GM23338 (cell line): Measurements from ENCODE around the gene ADGRG6. TPM values are rescaled to one million over a fixed set of nuclear protein-coding genes. Genes with fewer than 3 reads are reported as not detected.

Experiments
- ATAC-seq: fragments of 200-7000 bp; cut with Tn5 transposase; 3 replicates; pipeline ENCODE4 v1.9.1; 2020
- DNase-seq: peaks from one replicate; pipeline ENCODE4 v3.0.0-alpha.2; 2015; ENCODE audit warnings: low spot score
- H2AFZ ChIP-seq: fragments of 200-600 bp; sonication (generic); 2 replicates; pipeline ENCODE4 v1.8.0; 2016; ENCODE audit warnings: antibody characterized with exemption, mild to moderate bottlenecking, moderate library complexity
- H3F3A ChIP-seq: fragments of 200-600 bp; sonication (generic); replicated peaks from 2 replicates; pipeline ENCODE4 v1.8.0; 2017; ENCODE audit warnings: antibody characterized with exemption, mixed run types, low read depth
- H3K27ac ChIP-seq: fragments of 200-600 bp; sonication (generic); 2 replicates; pipeline ENCODE4 v1.6.1; 2016; ENCODE audit warnings: low read depth
- H3K27me3 ChIP-seq: fragments of 200-600 bp; sonication (generic); 2 replicates; pipeline ENCODE4 v1.8.0; 2016; ENCODE audit warnings: mild to moderate bottlenecking, mixed run types, moderate library complexity; ENCODE audit not compliant: insufficient read depth
- H3K36me3 ChIP-seq: fragments of 200-600 bp; sonication (generic); 2 replicates; pipeline ENCODE4 v1.8.0; 2016; ENCODE audit warnings: mild to moderate bottlenecking; ENCODE audit not compliant: insufficient read depth
- H3K4me1 ChIP-seq: fragments of 200-600 bp; sonication (generic); 2 replicates; pipeline ENCODE4 v1.8.0; 2016; ENCODE audit warnings: mild to moderate bottlenecking, moderate library complexity; ENCODE audit not compliant: insufficient read depth
- H3K4me2 ChIP-seq: fragments of 200-600 bp; sonication (generic); 2 replicates; pipeline ENCODE4 v1.7.1; 2017; ENCODE audit warnings: mixed run types
- H3K4me3 ChIP-seq: fragments of 200-600 bp; sonication (generic); 2 replicates; pipeline ENCODE4 v1.6.1; 2016; ENCODE audit warnings: mixed run types
- H3K79me2 ChIP-seq: fragments of 200-600 bp; sonication (generic); replicated peaks from 2 replicates; pipeline ENCODE4 v1.8.0; 2017; ENCODE audit warnings: mild to moderate bottlenecking; ENCODE audit not compliant: insufficient read depth
- H3K9me2 ChIP-seq: fragments of 200-600 bp; sonication (generic); 2 replicates; pipeline ENCODE4 v1.8.0; 2017; ENCODE audit not compliant: insufficient read depth
- H4K20me1 ChIP-seq: fragments of 200-600 bp; sonication (generic); replicated peaks from 2 replicates; pipeline ENCODE4 v1.8.0; 2017; ENCODE audit warnings: mild to moderate bottlenecking; ENCODE audit not compliant: insufficient read depth
- H3K27ac Mint-ChIP-seq: 2 replicates; pipeline ENCODE4 v1.8.0; 2020; ENCODE audit warnings: inconsistent platforms, mild to moderate bottlenecking, moderate library complexity, mixed read lengths
- H3K27me3 Mint-ChIP-seq: 3 replicates; pipeline ENCODE4 v1.8.0; 2022; ENCODE audit warnings: low read depth, mild to moderate bottlenecking, moderate library complexity, mixed read lengths, inconsistent platforms; ENCODE audit not compliant: insufficient read depth, poor library complexity
- H3K36me3 Mint-ChIP-seq: 3 replicates; pipeline ENCODE4 v1.8.0; 2021; ENCODE audit warnings: low read depth, mild to moderate bottlenecking, inconsistent platforms, moderate library complexity, mixed read lengths
- H3K4me1 Mint-ChIP-seq: 3 replicates; pipeline ENCODE4 v1.8.0; 2020; ENCODE audit warnings: mild to moderate bottlenecking, inconsistent platforms, mixed read lengths
- H3K4me3 Mint-ChIP-seq: 3 replicates; pipeline ENCODE4 v1.8.0; 2021; ENCODE audit warnings: moderate library complexity, mild to moderate bottlenecking, inconsistent platforms, mixed read lengths
- H3K9me3 Mint-ChIP-seq: 3 replicates; pipeline ENCODE4 v1.8.0; 2020; ENCODE audit warnings: moderate library complexity, mild to moderate bottlenecking, inconsistent platforms, mixed read lengths
- CREB1 ChIP-seq: fragments of 250-450 bp; sonication (Bioruptor Pico); IDR thresholded peaks from 2 replicates; pipeline ENCODE4 v1.5.0; 2020; ENCODE audit warnings: low read depth, mild to moderate bottlenecking, moderate library complexity
- ETS1 ChIP-seq: IDR thresholded peaks from 2 replicates; pipeline ENCODE4 v1.6.1; 2016; ENCODE audit warnings: antibody characterized with exemption
- EZH2 ChIP-seq: fragments of 200-600 bp; sonication (generic); IDR thresholded peaks from one replicate; pipeline ENCODE4 v1.8.0; 2017; ENCODE audit warnings: antibody characterized with exemption, mild to moderate bottlenecking, low read depth; ENCODE audit not compliant: unreplicated experiment
- EZH2phosphoT487 ChIP-seq: fragments of 200-600 bp; sonication (generic); IDR thresholded peaks from one replicate; pipeline ENCODE4 v1.8.1; 2018; ENCODE audit warnings: antibody characterized with exemption; ENCODE audit not compliant: unreplicated experiment
- JUNB ChIP-seq: IDR thresholded peaks from one replicate; pipeline ENCODE4 v1.6.1; 2016; ENCODE audit warnings: antibody characterized with exemption; ENCODE audit not compliant: unreplicated experiment
- NANOG ChIP-seq: IDR thresholded peaks from 2 replicates; pipeline ENCODE4 v1.6.1; 2016; ENCODE audit warnings: antibody characterized with exemption, borderline replicate concordance
- POLR2AphosphoS5 ChIP-seq: IDR thresholded peaks from 2 replicates; pipeline ENCODE4 v1.6.1; 2016; ENCODE audit warnings: antibody characterized with exemption, low read depth
- REST ChIP-seq: IDR thresholded peaks from one replicate; pipeline ENCODE4 v1.6.1; 2018; ENCODE audit warnings: antibody characterized with exemption; ENCODE audit not compliant: unreplicated experiment
- STAT1 ChIP-seq: IDR thresholded peaks from one replicate; pipeline ENCODE4 v1.6.1; 2016; ENCODE audit warnings: antibody characterized with exemption; ENCODE audit not compliant: unreplicated experiment
- ZNF114 ChIP-seq: fragments of 250-450 bp; sonication (Bioruptor Pico); IDR thresholded peaks from 2 replicates; pipeline ENCODE4 v1.5.0; 2020; ENCODE audit warnings: mild to moderate bottlenecking, moderate library complexity
- ZNF331 ChIP-seq: fragments of 250-450 bp; sonication (Bioruptor Pico); IDR thresholded peaks from 2 replicates; pipeline ENCODE4 v1.5.0; 2020; ENCODE audit warnings: low read depth, mild to moderate bottlenecking, moderate library complexity
- ZNF462 ChIP-seq: fragments of 250-450 bp; sonication (Bioruptor Pico); IDR thresholded peaks from 2 replicates; pipeline ENCODE4 v1.5.0; 2020; ENCODE audit warnings: mild to moderate bottlenecking, moderate library complexity
- polyA plus RNA-seq: library from polyadenylated mRNA; unstranded; fragments of >200 nt; fragmentation: Nextera tagmentation; extraction: Ambion mirVana; gene quantifications from 2 replicates; pipeline ENCODE4 v1.2.1, GENCODE V29; 2016
- total RNA-seq: library from RNA; depleted of rRNA; stranded (reverse); fragments of >200 nt; shearing (Covaris generic); gene quantifications from 2 replicates; pipeline ENCODE4 v1.2.3, GENCODE V29; 2014
- TF ChIP-seq, protein P1 (sequence below), 2 experiments: fragments of 200-600 bp in 1 of 2; sonication (generic) in 1 of 2; conservative IDR thresholded peaks; 2 replicates each; pipeline versions ENCODE4 v1.5.1 to v1.6.1; 2016 to 2017; ENCODE audit warnings: antibody characterized with exemption in 2 of 2, low read depth in 2 of 2, mild to moderate bottlenecking in 2 of 2, moderate library complexity in 1 of 2

ADGRG6 gene
- total and polyA plus RNA-seq, 2 experiments from 2014 or later, result 1.3 to 7.7 TPM

DNA sequence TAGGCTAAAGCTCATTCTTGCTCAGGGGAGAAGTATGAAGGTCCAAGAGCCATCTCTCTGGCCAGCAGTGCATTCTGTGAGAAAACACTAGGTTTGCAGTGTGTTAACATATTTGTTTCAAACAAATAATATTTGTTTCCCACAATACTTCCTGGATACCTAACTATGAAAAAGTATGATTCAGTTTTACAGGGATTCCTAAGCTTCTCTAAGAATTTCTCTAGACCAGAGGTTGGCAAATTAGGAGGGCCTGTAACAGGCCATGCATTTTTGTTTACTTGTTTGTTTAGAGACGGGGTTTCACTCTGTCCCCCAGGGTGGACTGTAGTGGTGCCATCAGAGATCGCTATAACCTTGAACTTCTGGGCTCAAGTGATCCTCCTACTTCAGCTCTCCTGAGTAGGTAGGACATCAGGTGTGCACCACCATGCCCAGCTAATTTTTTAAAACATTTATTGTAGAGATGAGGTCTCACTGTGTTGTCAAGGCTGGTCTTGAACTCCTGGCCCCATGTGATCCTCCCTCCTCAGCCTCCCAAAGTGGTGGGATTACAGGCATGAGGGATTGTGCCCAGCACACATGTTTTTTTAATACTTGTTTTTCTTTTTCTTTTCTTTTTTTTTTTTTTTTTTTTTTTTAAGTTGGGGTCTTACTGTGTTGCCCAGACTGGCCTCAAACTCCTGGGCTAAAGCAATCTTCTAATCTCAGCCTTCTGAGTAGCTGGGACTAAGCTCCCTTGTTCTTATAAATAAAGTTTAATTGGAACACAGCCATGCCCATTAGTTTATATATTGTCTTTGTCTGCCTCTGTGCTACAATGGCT lies 71.7 kb downstream of the ADGRG6 start:
- Histone ChIP-seq H3K36me3 (no peaks in the 10 kb centered on the region), H3K9me2 (no peaks in the 10 kb centered on the region), H3K79me2 (no peaks in the 10 kb centered on the region), H3K27ac (no peak overlapping the region), H4K20me1 (no peaks in the 10 kb centered on the region), H2AFZ (no peak overlapping the region), H3K4me3 (no peak overlapping the region), H3F3A (no peaks in the 10 kb centered on the region), H3K4me2 (no peak overlapping the region), H3K4me1 (peaks cover 12% of the 10 kb centered on the region), H3K27me3 (no peaks in the 10 kb centered on the region)
- Mint-ChIP-seq H3K4me1 (peaks cover 23% of the 10 kb centered on the region), H3K27ac (no peak overlapping the region), H3K9me3 (no peaks in the 10 kb centered on the region), H3K27me3 (no peaks in the 10 kb centered on the region), H3K36me3 (no peaks in the 10 kb centered on the region), H3K4me3 (no peak overlapping the region)
- TF ChIP-seq ZNF114 (no peak), POLR2AphosphoS5 (no peak), JUNB (no peak), ZNF462 (CRISPR knock-in tag) (no peak), CREB1 (no peak), REST (no peak), ETS1 (no peak), STAT1 (no peak), ZNF331 (CRISPR knock-in tag) (no peak), NANOG (no peak), EZH2phosphoT487 (no peak), EZH2 (no peak)
- TF ChIP-seq, protein P1, sequence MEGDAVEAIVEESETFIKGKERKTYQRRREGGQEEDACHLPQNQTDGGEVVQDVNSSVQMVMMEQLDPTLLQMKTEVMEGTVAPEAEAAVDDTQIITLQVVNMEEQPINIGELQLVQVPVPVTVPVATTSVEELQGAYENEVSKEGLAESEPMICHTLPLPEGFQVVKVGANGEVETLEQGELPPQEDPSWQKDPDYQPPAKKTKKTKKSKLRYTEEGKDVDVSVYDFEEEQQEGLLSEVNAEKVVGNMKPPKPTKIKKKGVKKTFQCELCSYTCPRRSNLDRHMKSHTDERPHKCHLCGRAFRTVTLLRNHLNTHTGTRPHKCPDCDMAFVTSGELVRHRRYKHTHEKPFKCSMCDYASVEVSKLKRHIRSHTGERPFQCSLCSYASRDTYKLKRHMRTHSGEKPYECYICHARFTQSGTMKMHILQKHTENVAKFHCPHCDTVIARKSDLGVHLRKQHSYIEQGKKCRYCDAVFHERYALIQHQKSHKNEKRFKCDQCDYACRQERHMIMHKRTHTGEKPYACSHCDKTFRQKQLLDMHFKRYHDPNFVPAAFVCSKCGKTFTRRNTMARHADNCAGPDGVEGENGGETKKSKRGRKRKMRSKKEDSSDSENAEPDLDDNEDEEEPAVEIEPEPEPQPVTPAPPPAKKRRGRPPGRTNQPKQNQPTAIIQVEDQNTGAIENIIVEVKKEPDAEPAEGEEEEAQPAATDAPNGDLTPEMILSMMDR (conservative IDR thresholded peaks at IDR 0.05; ENCODE audit: low read depth in 2 of 2), result no peak
- ATAC-seq (no peak), DNase-seq (no peak)
